ENCODE measurements around the gene LPAR6.

The LPAR6 gene

DNA sequence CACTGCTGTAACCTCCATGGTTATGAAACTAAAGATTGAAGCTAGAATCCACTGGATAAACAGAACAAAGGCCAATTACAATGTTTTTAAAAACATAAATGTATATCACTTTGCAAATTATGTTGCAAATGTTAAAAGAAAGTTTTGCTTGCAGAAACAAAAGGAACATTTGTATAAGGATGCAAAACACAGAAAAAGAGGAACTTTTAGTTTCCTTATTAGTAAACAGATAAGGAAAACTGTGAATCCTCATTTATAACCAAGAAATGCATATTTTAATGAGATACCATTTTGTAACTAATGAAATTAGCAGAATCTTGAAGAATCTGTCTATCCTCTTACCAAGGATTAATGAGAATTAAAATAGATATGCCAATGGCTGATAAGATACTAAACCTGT lies 32.3 kb downstream of the LPAR6 start:
- Mint-ChIP-seq H3K4me3 (no peak overlapping the region), H3K36me3 (ENCODE audit: low read depth) (peaks cover 36% of the 10 kb centered on the region), H3K27me3 (ENCODE audit: low read depth, poor library complexity) (no peaks in the 10 kb centered on the region), H3K4me1 (no peaks in the 10 kb centered on the region), H3K27ac (no peak overlapping the region), H3K9me3 (no peaks in the 10 kb centered on the region)
- DNase-seq: no peak
- TF ChIP-seq, protein P1, sequence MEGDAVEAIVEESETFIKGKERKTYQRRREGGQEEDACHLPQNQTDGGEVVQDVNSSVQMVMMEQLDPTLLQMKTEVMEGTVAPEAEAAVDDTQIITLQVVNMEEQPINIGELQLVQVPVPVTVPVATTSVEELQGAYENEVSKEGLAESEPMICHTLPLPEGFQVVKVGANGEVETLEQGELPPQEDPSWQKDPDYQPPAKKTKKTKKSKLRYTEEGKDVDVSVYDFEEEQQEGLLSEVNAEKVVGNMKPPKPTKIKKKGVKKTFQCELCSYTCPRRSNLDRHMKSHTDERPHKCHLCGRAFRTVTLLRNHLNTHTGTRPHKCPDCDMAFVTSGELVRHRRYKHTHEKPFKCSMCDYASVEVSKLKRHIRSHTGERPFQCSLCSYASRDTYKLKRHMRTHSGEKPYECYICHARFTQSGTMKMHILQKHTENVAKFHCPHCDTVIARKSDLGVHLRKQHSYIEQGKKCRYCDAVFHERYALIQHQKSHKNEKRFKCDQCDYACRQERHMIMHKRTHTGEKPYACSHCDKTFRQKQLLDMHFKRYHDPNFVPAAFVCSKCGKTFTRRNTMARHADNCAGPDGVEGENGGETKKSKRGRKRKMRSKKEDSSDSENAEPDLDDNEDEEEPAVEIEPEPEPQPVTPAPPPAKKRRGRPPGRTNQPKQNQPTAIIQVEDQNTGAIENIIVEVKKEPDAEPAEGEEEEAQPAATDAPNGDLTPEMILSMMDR (IDR thresholded peaks at IDR 0.05): no peak

DNA sequence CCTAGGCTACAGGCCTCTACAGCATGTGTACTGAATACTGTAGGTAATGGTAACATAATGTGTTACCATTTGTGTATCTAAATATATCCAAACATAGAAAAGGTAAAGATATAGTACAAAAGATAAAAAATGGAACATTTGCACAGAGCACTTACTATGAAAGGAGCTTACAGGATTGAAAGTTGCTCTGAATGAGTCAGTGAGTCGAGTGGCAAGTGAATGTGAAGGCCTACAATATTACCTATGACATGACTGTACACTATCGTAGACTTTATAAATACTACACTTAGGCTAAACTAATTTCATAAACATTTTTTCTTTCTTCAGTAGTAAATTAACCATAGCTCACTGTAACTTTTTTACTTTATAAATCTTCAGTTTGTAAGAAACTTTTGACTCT lies 35.1 kb downstream of the LPAR6 start:
- Mint-ChIP-seq H3K36me3 (ENCODE audit: low read depth) (peaks cover 49% of the 10 kb centered on the region), H3K27ac (no peak overlapping the region), H3K9me3 (no peaks in the 10 kb centered on the region), H3K4me1 (no peaks in the 10 kb centered on the region), H3K27me3 (ENCODE audit: low read depth, poor library complexity) (no peaks in the 10 kb centered on the region), H3K4me3 (no peak overlapping the region)
- TF ChIP-seq, protein P1 (IDR thresholded peaks at IDR 0.05): no peak
- no peak for DNase-seq

DNA sequence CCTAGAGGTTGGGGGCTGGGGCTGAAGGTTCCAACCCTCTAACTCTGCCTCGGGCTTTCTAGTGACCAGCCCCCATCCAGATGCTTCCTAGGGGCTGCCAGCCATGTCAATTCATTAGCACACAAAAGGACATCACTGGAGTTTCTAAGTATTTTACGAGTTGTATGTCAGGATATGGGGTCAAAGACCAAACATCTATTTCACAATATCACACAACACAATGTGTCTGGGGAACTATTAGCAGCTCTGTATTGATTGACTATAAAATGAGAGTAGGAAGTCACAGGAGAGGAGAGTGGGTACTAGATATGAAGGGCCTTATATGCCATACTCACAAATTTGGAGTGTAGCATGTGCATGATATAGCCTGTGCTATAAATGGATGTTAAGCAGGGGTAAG lies 42.1 kb downstream of the LPAR6 start:
- TF ChIP-seq, protein P1 (IDR thresholded peaks at IDR 0.05): no peak
- peaks cover 36% of the 10 kb centered on the region for H3K36me3 Mint-ChIP-seq (ENCODE audit: low read depth)
- no peak for DNase-seq

DNA sequence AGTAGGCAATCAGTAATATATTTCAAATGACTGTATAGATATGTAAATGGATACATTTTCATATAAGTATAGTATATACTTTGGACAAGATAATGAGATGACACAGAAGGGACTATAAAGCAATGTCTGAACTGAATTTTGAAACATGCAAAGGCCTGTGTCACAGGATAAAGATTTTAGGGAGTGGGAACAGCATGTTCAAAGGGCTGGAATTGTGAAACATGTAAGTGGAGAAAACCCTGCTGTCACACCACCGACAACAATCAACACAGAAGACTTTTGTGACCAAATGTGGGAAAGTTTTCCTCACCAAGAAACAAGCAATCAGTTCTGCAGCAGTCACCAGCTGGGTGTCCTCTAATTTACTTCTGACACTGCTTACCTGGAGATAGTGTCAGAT lies 42.9 kb downstream of the LPAR6 start:
- H3K4me1 Mint-ChIP-seq: no peaks in the 10 kb centered on the region
- no peaks in the 10 kb centered on the region for H3K9me3 Mint-ChIP-seq
- H3K36me3 Mint-ChIP-seq (ENCODE audit: low read depth): peaks cover 31% of the 10 kb centered on the region
- no peaks in the 10 kb centered on the region for H3K27me3 Mint-ChIP-seq (ENCODE audit: low read depth, poor library complexity)
- TF ChIP-seq, protein P1 (IDR thresholded peaks at IDR 0.05): no peak
- H3K4me3 Mint-ChIP-seq: no peak overlapping the region
- H3K27ac Mint-ChIP-seq: no peak overlapping the region
- no peak for DNase-seq

More for the DNA sequence above, 42.1 kb downstream of the LPAR6 start:
- H3K4me1 Mint-ChIP-seq: no peaks in the 10 kb centered on the region
- H3K27ac Mint-ChIP-seq: no peak overlapping the region
- no peaks in the 10 kb centered on the region for H3K9me3 Mint-ChIP-seq
- no peaks in the 10 kb centered on the region for H3K27me3 Mint-ChIP-seq (ENCODE audit: low read depth, poor library complexity)
- no peak overlapping the region for H3K4me3 Mint-ChIP-seq

Measured in nephron progenitor cell (in vitro differentiated cells).